ENCODE measurements around the gene LARGE1. TPM values are rescaled to one million over a fixed set of nuclear protein-coding genes. Genes with fewer than 3 reads are reported as not detected.

The LARGE1 gene
- total RNA-seq, 1 experiment from 2014 or later, result 4.6 TPM

DNA sequence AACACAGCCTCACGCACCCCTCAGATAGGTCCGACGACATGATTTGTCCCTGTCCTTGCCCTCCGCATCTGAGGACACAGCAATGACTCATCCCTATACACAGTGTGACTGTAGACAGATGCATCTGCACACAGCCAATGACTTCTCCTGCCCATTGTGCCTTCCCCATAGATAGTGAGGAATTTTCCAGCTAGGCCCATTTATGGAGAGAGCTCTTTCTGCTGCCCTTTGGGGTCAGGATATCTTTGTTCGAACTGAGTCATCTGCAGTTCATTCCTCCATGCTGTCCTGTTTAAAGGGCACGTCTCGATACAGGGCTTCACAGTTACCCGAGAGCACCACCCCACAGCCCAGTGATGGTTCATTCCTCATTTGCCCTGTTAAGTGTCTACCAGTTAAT is 96.7 kb downstream of the LARGE1 start:
- DNase-seq (ENCODE audit: low spot score), result no peak

- no peak for DNase-seq (ENCODE audit: low spot score)
These were observed 99.0 kb downstream of the LARGE1 start for GRCh38 chr22:33821290-33821689.

GRCh38 chr22:33819743-33820142 is 100.5 kb downstream of the LARGE1 start:
- DNase-seq (ENCODE audit: low spot score), result no peak

DNA sequence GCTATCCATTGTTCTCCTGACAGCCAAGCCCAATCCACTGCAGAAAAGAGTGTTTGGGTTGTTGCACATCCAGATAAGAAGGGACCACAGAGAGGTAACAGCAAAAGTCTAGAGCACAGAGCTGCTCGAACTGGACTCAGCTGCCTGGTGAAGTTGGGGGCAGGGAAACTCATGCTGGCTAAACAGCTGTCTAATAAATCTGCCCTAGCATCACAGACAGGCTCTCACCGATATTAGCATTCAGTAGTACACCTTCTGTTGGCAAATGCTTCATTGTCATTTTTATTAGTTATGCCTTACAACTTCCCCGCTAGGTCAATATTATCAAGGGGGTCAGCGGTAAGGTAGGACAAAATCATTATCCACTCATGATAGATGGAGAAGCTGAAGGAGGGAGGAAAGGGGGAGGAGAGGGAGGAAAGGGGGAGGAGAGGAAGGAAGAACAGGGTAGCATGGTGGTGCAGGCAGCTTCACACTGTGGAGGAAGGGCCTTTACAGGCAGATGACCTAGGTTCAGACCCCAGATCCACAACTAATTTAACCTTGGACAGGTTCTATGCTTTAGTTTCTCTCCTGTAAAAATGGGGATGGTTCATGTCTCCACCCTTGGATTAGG is 102.7 kb downstream of the LARGE1 start:
- DNase-seq (ENCODE audit: low spot score), result no peak

GRCh38 chr22:33812360-33812977 is 107.8 kb downstream of the LARGE1 start:
- DNase-seq (ENCODE audit: low spot score), result no peak

DNA sequence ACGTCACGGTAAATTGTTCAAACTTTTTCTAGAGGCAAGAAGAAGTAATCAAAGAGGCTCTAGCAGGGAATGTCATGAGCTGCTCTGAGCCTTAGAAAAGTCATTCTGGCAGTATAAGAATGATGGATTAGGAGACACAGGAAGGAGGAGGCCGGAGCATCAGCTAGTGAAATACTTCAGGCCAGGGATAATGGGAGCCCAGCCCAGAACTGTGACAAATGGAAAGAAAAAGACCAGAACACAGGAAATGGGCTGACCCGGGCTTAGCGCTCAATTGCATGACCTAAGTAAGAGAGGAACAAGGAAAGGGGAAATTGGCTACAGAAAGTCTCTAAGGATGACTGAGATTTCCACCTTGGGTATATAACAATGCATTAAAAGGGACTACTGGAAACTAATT is 108.6 kb downstream of the LARGE1 start:
- DNase-seq (ENCODE audit: low spot score), result no peak

- no peak for DNase-seq (ENCODE audit: low spot score)
These were observed 109.1 kb downstream of the LARGE1 start for GRCh38 chr22:33811208-33811607.

- no peak for DNase-seq (ENCODE audit: low spot score)
These were observed 112.8 kb downstream of the LARGE1 start for GRCh38 chr22:33807470-33807869.

DNA sequence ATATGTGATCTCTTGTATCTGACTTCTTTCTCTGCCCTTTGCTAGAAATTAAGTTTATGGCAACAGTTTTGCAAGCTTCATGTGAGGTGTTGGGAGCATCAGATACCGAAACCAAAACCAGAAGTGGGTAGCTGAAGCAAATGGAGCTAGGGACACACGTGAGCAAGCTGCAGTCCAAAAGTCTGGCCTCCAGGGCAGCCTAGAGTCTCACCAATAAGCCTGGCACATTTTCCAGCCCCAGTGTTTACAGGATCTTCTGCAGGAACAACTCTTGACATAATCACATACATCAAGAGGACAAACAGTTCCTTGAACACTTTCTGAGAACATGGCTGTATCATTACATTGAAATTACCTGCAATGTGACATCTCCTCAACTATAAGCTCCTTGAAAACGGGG is 114.1 kb downstream of the LARGE1 start:
- DNase-seq (ENCODE audit: low spot score), result no peak

DNA sequence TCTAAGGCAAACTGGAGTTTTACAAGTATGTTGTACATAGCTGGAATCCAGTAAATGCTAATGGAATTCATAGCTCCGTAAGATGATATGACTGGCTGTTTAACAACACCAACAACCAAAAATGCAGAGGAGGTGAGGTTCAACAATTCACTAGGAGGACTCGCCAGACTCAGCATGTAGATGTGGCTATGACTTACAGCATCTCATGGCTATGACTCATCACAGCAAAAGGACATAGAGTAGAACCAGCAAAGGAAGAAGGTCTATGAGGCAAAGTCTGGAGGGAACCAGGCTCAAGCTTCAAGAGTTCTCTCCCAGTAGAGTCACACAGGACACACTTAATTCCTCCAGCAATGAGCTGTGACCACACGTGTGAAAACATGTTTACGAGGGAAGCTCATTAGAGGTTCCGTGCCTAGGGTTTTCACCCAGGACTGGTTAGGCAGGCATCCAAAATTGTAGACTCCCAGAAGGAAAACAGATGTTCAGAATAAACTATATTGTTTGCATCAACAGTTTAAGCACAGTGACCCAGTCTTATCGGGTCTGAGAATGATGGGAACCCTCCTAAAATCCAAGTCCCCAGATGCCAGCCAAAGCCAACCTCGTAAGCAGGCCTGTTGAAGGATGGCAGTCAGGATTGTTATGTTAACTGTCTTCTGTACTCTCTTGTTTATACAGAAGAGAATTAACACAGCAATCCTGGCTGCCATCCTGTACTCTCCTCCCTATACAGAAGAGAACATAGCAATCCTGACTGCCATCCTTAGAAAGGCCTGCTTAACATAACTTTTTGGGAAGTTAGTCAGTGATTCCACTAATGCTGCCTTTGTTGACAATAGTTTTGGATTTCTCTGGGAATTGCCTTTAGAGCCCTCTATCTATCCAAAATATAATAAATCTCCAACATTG is 116.6 kb downstream of the LARGE1 start:
- peak; percentile 35 for DNase-seq (ENCODE audit: low spot score)

- DNase-seq (ENCODE audit: low spot score), result no peak
These were observed 121.9 kb downstream of the LARGE1 start for GRCh38 chr22:33798401-33798800.

GRCh38 chr22:33796494-33796893 is 123.8 kb downstream of the LARGE1 start:
- no peak for DNase-seq (ENCODE audit: low spot score)

GRCh38 chr22:33793475-33793874 is 126.8 kb downstream of the LARGE1 start:
- DNase-seq (ENCODE audit: low spot score), result no peak

DNA sequence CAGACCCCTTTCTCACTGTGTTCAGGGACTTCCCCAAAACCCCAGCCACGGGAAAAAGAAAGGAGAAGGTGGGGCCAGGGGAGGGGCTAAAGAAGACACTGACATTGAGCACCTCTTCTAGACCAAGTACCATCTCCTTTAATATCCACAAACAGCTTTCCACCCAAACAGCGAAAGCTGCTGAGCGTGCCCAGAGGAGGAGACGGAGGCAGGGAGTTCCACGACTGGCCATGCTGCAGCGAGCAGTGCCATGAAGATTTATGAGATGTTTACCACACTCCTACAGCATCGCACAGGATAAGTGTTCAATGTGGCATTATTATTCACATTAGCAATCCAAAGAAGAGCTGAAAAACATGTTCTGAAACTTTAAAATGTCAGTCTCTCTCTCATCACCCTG is 127.4 kb downstream of the LARGE1 start:
- no peak for DNase-seq (ENCODE audit: low spot score)

DNA sequence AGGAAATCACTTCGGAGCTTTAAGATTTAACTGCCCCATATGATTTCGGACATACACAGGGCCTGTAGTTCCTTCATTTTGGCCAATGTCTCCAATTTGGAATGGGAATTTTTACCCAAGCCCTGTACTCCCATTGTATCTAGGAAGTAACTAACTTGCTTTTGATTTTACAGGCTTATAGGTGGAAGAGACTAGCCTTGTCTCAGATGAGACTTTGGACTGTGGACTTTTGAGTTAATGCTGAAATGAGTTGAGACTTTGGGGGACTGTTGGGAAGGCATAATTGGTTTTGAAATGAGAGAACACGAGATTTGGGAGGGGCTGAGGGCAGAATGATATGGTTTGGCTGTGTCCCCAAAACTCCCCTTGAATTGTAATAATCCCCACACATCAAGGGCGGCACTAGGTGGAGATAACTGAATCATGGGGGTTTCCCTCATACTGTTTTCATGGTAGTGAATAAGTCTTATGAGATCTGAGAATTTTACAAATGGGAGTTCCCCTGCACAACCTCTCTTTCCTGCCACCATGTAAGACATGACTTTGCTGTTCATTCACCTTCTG is 130.5 kb downstream of the LARGE1 start:
- DNase-seq (ENCODE audit: low spot score), result no peak

DNA sequence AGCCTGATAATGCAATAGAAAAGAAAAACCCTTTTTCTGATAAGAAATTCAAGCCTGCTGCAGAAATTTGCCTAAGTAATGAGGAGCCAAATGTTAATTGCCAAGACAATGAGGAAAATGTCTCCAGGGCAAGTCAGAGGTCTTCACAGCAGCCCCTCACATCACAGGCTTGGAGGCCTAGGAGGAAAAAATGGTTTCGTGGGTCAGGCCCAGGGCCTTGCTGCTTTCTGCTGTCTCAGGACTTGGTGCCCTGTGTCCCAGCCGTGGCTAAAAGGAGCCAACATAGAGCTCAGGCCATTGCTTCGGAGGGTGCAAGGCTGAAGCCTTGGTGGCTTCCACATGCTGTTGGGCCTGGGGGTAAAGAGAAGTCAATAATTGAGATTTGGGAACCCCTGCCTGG is 131.3 kb downstream of the LARGE1 start:
- no peak for DNase-seq (ENCODE audit: low spot score)

DNA sequence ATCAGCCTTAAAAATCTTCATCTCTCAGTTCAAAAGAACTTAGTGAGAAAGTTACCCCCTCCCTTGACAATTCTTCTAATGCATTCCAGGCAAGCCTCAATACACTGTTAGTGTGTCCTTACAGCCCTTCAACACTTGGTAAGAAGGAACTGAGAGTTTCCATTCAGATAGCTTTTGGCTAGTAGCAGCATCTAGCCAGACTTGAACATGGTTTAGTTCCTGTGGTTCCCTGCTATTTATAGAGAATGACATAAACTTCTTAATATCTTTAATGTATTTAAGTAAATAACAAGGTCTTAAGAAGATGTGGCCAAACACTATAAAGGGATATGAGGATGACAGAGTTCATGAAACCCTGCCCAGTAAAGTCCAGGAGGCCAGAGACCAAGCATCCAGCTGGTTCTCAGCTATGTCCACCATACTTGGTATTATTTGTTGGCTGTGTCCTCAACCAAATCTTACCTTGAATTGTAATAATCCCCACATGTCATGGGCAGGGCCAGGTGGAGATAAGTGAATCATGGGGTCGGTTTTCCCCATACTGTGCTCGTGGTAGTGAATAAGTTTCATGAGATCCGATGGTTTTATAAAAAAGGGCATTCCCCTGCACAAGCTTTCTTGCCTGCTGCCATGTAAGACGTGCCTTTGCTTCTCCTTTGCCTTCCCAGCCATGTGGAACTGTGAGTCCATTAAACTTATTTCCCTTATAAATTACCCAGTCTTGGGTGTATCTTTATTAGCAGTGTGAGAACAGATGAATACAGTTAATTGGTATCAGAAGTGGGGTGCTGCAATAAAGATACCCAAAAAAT is 132.4 kb downstream of the LARGE1 start:
- no peak for DNase-seq (ENCODE audit: low spot score)

DNA sequence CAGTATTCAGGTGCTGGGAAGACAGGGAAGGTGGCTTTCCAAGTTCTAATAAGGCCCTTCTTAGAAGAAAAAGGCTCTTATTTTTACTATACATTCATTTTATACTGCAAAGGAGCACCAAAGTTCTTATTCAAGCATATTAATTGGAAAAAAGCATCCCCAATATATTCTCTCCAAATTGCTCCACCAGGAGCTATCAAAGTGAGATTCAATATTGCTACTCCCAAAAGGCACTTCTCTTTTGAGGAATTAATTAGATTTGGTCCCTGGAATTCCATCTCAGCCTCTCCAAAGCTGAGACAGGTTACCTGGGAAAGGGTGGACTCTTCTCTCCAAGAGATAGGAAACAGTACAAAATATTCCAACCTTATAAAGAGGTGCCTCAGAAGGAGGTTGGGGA is 134.1 kb downstream of the LARGE1 start:
- DNase-seq (ENCODE audit: low spot score), result no peak

- DNase-seq (ENCODE audit: low spot score), result no peak
These were observed 134.8 kb downstream of the LARGE1 start for GRCh38 chr22:33785283-33785968.

- DNase-seq (ENCODE audit: low spot score), result no peak
These were observed 138.9 kb downstream of the LARGE1 start for GRCh38 chr22:33781411-33781810.

GRCh38 chr22:33780531-33781136 is 139.6 kb downstream of the LARGE1 start:
- DNase-seq (ENCODE audit: low spot score), result no peak

Measured in H4 (cell line).